Astrocyte of the cerebellum (primary cell): ENCODE data around the gene LCE7A.

Experiments
- DNase-seq: peaks from one replicate; pipeline ENCODE4 v3.0.0-alpha.2; 2011; ENCODE audit warnings: low read depth
- H3K4me3 ChIP-seq: 2 replicates; pipeline ENCODE4 v1.5.1; 2011; ENCODE audit warnings: mild to moderate bottlenecking, low read depth, low read length, moderate library complexity
- in situ Hi-C: cut with HindIII; loops from 2 replicates; pipeline ENCODE4 v1.10.0; 2017; ENCODE audit warnings: low sequenced_read_pairs
- TF ChIP-seq, protein P1 (sequence below): IDR thresholded peaks from 2 replicates; pipeline ENCODE4 v1.5.1; 2012; ENCODE audit warnings: low read length, low read depth, moderate library complexity, mild to moderate bottlenecking; ENCODE audit errors: missing control alignments

LCE7A gene

GRCh38 chr1:152902636-152903035 is 42.8 kb downstream of the LCE7A start:
- in situ Hi-C loops = no loop called here
- TF ChIP-seq, protein P1, sequence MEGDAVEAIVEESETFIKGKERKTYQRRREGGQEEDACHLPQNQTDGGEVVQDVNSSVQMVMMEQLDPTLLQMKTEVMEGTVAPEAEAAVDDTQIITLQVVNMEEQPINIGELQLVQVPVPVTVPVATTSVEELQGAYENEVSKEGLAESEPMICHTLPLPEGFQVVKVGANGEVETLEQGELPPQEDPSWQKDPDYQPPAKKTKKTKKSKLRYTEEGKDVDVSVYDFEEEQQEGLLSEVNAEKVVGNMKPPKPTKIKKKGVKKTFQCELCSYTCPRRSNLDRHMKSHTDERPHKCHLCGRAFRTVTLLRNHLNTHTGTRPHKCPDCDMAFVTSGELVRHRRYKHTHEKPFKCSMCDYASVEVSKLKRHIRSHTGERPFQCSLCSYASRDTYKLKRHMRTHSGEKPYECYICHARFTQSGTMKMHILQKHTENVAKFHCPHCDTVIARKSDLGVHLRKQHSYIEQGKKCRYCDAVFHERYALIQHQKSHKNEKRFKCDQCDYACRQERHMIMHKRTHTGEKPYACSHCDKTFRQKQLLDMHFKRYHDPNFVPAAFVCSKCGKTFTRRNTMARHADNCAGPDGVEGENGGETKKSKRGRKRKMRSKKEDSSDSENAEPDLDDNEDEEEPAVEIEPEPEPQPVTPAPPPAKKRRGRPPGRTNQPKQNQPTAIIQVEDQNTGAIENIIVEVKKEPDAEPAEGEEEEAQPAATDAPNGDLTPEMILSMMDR = no peak
- no peak overlapping the region for H3K4me3 ChIP-seq
- no peak for DNase-seq

DNA sequence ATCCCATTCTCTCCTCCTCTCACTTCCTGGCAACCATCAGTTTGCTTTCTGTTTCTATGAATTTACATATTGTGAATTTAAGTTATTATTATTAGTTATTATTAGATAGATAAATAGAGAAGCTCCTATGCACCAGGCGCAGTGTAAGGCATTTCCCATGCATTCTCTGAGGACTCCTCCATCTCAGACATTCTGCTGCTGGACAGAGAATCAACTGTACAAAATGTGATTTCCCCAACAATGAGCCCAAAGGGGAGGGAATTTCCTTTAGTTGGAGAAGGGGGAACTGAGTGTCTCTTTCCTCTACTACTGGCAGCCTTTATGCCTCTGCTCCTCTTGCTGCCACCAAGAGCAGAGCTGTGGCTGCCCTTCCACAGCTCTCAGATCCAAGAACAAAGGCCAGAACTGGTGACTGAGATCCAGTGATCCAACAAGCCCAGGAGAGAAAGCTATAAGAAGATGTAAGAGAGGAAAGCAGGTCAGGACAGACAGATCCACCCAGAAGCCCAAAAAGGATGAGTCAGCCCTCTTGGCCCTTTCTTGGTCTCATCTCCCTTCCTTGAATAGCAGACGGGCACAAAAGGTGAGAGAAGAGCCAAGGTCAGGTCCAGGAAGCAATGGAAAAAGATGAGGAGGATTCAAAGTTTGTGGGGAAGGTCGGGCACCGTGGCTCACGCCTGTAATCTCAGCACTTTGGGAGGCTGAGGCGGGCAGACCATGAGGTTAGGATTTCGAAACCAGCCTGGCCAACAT is 45.1 kb downstream of the LCE7A start:
- in situ Hi-C loops = no loop called here
- no peak for DNase-seq
- H3K4me3 ChIP-seq = no peak overlapping the region
- TF ChIP-seq, protein P1 = no peak

GRCh38 chr1:152906023-152906565 is 46.3 kb downstream of the LCE7A start:
- no peak for DNase-seq
- in situ Hi-C loops = no loop called here
- H3K4me3 ChIP-seq = no peak overlapping the region
- TF ChIP-seq, protein P1 = no peak

DNA sequence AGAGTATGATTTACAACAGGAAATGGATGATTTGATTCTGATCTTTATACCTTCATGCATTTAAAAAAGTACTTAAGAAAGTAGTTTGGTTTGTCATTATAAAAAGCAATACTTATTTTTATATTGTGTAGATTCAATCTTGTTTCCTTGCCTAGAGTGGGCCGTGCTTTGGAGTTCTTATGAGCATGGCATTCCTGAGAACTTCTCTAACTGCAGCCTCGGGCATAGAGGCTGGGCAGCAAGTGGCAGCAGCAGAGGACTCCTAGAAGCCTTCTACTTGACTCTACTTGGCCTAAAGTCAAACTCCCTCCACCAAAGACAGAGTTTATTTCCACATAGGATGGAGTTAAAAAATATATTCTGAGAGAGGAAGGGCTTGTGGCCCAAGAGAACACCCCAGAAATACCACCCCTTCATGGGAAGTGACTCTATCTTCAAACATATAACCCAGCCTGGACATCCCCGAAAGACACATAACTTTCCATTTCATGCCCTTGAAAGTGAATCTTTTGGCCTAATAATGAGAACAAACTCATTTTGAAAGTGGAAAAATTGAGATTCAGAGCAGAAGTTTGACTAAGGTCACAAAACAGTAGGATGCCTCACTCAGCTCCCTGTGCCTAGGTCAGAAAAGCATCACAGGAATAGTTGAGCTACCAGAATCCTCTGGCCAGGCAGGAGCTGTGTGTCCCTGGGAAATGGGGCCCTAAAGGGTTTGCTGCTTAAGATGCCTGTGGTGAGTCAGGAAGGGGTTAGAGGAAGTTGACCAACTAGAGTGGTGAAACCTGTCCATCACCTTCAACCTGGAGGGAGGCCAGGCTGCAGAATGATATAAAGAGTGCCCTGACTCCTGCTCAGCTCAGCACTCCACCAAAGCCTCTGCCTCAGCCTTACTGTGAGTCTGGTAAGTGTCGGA is 48.1 kb downstream of the LCE7A start, which contains the start of gene IVL:
Gene IVL, plus strand, starts transcription at position 861 of the 916 bp plus-strand sequence. CDS start 1,252 bp downstream, outside the sequence.
- DNase-seq = no peak
- TF ChIP-seq, protein P1 = no peak
- no peak within 1 kb of the TSS for H3K4me3 ChIP-seq
- in situ Hi-C loops = no loop called here

GRCh38 chr1:152909206-152909605 is 49.4 kb downstream of the LCE7A start:
- in situ Hi-C loops = no loop called here
- DNase-seq = no peak
- TF ChIP-seq, protein P1 = no peak
- H3K4me3 ChIP-seq = no peak overlapping the region
